IPS-11a (cell line): ENCODE data around the gene GMNC.
"Not testable (repeated sequence)": the region's sequence is repeated elsewhere in the genome, so short reads cannot be mapped to it uniquely, and the experiment has no call there.

Source experiments
- H3K4me3 ChIP-seq: one replicate; pipeline ENCODE4 v1.5.1; 2013; ENCODE audit warnings: low read depth, low read length, control low read depth

Gene GMNC, protein sequence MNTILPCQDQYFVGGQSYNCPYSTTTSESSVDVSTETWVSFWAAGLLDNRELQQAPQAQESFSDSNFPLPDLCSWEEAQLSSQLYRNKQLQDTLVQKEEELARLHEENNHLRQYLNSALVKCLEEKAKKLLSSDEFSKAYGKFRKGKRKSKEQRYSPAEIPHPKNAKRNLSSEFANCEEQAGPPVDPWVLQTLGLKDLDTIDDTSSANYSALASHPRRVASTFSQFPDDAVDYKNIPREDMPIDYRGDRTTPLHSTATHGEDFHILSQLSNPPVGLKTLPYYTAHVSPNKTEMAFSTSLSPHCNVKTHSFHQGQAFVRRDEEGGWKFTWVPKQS

DNA sequence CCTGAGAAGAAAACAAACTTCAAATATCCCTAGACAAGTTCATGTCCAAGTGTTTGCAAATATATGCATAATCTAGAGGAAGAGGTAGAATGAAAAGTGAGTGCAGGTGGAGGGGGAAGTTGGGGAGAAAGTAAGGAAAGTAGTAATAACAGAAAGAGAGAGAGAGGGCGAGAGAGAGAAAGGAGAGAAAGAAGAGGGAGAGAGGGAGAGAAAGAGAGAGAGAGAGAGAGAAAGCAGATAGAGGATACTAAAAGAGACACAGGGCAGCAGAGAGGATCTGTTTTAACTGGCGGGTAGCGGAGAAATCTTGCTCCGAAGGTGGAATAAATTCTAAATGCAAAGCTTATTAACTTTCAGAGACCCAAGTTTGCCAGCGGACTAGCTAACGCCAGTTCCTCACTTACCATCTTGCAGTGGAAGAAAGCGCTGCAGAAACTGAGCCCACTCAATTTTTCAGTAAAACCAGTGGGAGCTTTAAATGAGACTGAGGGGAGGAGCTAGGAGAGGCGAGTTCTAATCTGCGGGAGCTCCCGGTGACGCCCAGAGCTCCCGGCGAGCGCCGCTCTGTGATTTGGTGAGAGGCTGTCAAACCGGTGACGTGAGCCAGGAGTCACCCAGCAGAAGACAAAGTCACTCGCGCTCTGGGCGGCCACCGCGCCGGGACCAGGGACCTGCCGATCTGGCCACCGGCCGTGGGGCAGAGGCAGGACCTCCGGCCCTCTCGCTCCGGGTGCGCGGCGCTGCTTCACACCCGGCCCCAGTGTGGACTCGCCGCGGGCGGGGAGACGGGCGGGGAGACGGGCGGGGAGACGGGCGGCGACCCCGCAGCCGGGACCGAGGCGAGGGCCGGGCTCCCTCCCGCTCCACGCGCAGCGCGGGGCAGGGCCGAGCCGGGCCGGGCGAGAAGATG, at the start of gene GMNC:
GMNC (minus strand) TSS at position 486 of the 910 bp plus-strand sequence; CDS start at position 407, 79 bp downstream.
- peak within 1 kb of the TSS; percentile 70 for H3K4me3 ChIP-seq

DNA sequence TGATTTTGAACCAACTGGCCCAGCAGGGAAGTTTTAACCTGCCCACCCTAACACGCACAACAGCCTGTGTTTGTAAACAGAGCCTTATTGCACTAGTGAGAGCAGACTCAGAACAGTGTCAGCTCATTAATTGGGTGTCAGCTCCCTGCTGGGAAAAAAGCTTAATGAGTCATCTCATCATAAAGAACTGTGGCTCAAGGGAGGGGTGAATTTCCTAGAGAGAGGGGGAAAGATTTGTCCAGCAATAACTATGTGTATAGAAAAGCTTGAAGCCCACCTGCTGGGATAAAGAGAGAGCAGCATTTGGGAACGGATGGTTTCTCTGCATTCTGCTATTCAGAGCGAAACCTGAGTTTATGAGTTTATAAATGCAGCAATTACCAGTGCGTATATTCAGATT, 48.9 kb upstream of the GMNC start:
- H3K4me3 ChIP-seq = no peak overlapping the region

DNA sequence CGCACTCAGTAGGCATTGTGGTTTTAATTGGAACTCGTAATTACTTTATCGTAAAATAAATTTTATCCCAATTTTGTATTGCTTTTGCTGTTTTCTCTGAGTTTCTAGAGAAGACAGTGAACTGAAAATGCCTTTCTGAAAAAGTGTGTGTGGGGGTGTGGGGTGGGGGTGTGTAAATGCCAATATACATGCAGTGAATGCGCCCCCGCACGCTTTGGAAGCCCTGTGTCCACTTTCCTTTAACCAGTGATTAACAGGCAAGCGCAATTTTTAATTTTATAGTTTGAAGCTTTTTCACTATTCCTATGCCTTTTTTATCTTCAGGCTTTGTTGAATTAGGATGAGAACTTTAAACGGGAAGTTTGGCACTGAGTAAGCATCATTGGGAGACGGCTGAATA, 47.4 kb upstream of the GMNC start:
- no peak overlapping the region for H3K4me3 ChIP-seq

DNA sequence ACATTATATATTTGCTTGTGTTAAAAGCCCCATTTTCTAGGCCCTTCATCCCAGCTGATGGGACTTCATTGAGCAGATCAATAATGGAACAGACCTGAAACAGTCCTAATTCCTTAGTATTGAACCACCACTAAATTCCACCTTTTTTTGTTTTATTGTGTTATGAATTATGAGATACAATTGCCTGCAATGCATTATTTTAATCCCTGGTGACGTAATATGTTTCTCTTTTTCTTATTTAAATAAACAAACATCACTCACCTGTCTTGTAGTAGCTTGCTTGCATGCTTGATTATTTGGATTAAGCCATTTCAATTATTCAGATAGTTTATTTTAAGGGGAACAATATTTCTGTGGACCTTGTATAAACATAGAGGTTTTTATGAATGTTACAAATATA, 40.7 kb upstream of the GMNC start:
- H3K4me3 ChIP-seq = no peak overlapping the region

DNA sequence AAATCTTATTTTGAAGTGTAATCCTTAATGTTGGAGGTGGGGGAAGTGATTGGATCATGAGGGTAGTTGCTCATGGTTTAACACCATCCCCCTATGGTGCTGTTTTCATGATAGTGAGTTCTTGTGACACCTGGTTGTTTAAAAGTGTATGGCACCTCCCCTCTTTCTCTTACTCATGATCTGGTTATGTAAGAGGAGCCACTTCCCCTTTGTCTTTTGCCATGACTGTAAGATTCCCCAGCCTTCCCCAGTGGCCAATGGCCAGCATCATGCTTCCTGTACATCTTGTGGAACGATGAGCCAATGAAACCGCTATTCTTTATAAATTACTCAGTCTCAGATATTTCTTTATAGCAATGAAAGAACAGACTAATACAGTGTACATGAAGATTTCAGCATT, 39.8 kb upstream of the GMNC start:
- H3K4me3 ChIP-seq = no peak overlapping the region

DNA sequence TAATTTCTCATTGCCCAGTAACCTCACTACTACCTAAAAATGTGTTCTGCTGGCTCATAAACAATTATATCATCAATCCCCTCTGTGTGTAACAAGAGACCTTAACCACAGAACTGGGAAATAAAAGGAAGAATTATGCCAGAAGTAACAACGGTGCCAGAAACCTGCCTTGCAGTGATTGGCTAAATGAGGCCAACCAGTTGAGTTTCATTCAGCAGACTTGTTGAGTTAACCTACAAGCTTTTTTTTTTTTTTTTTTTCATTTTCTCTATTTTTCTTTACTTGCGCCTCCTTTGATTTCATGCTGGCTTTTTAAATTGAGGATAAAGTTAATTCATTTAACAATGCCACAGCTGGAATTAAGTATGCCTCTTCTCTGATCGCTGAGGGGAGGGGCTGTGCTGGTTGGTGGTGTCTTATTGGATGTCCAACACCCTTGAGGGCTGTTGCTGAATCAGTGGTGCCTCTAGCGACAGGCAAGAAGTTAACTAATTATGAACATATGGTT, 30.0 kb upstream of the GMNC start:
- no peak overlapping the region for H3K4me3 ChIP-seq

DNA sequence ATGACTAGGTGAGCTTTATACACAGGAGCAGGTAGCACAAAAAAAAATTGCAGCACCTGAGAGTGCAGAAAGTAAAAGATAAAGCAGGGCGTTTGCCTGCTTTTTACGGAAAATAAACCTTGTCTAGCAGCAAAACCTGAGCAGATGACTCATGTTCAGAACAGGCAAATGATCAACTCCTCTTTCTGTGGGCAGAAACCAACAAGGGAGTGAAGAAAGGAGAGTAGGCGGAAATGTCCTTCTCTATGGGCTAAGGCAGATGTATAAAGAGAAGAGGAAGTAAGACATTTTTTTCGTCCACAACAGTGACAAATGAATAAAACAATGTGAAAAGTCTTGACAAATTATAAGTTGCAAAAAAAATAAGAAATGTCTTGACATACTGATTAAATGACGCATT, 24.5 kb upstream of the GMNC start:
- H3K4me3 ChIP-seq = no peak overlapping the region

DNA sequence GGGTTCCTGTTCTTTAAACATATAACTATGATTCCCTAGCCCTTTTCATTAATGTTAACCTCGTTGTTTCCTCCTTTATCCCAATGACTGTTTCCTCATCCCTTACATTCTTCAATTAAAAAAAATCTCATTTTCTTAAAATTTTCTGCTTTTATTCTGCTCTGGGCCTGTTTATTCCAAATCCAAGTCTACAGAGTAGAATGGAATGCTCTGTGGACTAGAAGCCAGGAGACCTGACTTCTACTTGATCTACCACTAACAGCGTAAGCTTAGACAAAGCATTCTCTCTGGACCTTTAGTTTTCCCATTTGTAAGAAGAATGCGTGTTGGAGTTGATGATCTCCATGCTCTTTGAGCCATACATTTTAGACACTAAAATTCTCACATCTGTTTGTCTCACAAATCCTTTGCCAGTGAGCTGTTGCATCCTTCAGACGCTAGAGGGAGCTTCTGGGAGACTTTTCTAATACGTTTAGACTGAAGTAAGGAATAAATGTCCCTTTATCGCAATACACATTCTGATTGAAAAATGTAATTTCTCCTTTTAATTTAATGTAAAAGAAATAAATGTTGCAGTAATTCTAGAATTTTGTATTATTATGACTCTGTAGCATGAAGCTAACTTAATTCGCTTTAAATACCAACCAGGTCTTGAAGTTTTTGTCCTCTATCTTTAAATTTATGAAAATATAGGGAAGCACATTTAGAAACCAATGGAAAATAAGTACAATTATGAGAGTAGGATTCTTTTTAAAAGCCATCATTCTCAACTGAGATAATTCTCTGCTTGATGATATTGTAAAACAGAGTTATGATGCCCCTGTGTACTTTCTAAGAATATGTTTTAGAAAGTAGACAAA, 21.7 kb upstream of the GMNC start:
- no peak overlapping the region for H3K4me3 ChIP-seq

DNA sequence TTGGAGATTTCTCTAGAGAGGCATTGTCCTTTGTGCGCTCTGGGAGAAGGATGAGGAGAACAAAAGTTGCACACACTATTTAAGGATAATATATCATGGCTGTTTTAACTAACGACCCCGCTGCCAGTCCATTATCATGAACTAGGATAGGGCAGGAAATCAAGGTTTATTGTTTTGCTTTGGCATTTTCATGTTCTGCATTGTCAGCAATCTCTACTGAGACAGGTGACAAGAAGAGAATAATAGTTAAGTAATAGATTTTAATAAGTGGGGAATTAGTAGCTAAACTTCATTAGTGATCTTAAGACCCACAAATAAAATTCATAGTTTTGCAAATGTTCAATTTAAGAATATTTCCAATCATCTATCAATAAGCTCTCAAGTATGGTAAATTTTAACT, 20.6 kb upstream of the GMNC start:
- no peak overlapping the region for H3K4me3 ChIP-seq

DNA sequence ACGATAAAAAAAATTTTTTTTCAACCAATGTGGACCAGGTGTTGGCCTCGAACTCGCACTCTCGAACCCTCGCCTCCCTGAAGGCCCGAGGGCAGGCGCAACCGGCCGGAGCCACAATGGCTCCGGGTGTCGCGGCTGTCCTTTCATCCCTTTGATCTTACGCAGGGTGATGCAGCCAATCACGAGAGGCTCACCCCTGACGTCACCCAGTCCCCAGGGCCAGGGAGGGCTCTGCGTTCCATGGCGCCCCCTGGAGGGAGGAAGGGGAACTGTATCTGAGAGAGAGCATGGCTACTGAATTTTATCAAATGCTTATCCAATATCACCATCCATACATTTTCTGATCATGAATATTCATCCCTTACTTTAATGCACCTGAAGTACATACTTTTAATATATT, 15.4 kb upstream of the GMNC start:
- no peak overlapping the region for H3K4me3 ChIP-seq

DNA sequence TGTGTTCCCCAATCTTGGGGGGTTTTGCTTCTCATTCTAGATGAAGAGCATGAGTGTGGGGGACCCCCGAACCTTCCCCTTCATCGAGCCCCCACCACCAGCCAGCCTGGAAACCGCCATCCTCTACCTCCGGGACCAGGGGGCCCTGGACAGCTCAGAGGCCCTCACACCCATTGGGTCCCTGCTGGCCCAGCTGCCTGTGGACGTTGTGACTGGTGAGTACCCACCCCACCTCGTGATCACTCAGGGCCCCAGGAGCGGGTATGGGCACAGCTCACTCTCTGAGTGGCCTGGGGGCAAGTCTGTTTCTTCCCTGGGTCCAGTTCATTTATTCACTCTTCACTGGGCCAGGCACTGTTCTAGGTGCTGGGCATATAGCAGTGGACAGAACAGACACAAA, 13.9 kb upstream of the GMNC start:
- not testable (repeated sequence) for H3K4me3 ChIP-seq

DNA sequence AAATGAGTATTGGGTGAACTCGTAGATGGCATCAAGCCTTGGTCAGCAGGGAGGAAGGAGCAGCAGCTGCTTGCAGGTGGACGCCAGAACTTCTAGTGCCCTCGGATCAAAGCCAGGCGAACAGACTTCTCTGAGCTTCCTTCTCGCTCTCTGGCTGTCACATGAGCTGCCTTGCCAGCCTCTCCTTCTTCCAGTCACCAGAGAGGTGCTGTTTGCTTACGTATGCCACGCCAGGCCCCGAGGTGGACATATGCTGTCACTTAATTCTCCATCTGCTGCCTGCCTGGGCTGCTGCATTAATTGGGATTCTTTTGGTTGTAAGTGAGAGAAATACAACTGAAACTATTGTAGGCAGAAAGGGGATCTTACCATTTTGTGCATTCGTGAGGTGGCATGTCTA, 12.6 kb upstream of the GMNC start:
- H3K4me3 ChIP-seq = not testable (repeated sequence)

DNA sequence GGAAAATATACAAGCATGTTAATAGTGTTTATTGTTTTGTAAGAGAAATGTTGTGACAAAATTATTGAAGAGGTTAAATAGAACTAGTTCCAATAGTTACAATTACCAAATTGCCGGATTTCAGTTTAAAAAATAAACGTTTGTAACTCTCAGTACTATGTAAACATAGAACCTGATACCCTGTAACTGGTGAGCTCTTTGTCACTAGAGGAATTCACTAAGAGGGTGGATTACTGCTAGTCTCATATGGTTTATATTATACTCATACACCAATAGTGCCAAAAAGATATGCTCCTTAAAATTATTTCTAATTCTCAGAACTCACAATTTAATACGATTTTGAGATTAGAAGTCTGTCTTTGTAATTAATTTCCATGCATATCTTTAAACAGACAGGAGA, 7.6 kb upstream of the GMNC start:
- H3K4me3 ChIP-seq = no peak overlapping the region

DNA sequence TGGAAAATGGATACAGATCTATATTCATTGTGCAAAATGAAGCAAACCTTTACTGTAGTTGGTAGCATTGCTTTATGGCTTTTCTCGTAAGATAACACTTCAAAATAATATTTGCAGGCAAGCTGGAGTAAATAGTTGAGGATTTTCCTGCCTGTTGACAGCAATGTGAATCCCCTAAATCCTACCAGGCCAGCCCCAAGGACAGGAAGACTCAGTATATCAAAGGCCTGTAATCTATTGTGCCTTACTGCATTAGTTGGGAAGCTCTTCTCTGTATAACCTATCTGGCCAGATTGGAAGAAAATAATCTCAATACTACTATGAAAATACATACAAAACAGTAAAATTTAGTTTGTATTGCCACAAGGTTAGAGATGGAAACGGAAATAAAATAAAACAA, 4.6 kb upstream of the GMNC start:
- no peak overlapping the region for H3K4me3 ChIP-seq

DNA sequence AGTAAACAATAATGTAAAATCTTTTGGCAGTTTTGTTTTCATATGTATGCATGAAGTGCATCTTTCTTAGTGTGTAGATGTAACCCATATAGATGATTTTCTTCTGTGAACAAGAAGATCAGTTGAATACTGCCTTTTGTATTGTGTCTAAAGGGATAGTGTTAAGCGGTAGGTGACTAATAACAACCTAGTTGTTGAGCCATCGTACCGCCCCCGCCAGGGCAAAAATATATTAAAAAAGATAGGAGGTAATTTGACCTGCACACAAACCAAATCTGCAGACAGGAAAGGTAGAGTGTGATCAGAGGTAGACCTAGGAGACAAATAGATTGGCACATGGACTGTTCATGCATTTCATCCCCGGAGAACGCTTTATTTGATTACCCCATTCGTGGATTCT, 3.3 kb upstream of the GMNC start:
- no peak overlapping the region for H3K4me3 ChIP-seq

DNA sequence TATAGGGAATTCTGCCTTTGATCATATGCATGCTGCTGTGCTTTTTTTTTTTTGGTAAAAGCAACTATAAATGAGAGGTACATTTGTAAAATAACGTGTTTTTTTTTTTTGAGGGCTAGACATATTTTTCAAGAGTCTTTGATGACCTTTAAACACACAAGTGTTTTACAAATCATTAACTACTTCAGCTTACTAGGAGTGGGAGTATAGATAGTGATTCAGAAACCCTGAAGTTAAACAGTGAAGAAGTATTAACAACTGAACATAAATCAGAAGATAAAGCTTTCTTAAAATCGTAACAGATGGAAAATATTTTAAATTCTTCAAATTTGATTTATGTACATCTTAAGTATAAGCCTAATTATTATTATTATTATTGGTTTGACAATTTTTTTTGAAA, 2.9 kb upstream of the GMNC start:
- H3K4me3 ChIP-seq = no peak overlapping the region

DNA sequence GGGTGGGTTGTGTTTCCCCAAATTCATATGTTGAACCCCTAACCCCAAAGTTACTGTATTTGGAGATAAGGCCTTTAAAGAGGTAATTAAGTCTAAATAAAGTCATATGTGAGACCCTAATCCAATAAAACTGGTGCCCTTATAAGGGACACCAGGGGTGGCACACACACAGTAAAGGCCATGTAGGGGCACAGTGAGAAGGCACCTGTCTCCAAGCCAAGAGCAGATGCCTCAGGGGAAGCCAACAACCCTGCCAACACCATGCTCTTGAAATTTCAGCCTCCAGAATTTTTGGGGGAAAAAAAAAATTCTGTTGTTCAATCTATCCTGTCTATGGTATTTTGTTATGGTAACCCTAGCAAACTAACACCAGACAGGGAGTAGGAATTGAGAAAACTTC, 1.5 kb upstream of the GMNC start:
- no peak overlapping the region for H3K4me3 ChIP-seq

DNA sequence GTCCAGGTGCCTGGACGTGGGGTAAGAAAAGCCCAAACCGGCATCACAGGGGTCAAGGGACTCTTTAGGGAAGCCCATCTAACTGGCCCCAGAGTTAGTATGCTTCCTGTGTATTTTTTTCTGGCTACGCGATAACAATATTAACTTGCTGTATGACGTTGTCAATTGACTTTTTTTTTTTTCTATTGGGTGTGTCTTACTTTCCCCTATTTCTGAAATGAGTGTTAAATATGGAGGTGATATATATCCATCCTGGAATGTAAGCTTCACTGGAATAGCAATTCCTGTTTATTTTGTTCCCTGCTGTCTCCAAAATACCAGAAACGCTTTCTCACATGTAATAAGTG, 598 bp upstream of the GMNC start:
- H3K4me3 ChIP-seq = peak overlapping the region; percentile 70

DNA sequence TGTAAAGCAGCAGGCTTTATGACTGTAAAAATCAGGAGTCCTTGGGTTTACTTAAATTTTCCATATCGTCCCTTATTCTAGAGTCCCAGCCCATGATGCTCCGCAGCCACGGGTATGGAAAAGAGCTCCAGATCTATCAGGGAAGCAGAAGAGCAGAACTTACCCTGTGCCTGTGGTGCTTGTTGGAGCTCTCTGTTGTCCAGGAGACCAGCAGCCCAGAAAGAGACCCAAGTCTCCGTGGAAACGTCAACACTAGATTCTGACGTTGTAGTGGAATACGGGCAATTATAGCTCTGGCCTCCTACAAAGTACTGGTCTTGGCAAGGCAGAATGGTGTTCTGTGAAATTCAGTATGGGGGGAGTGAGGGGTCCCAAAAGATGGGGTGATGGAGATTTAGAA, 2.0 kb downstream of the GMNC start:
- H3K4me3 ChIP-seq = no peak overlapping the region

DNA sequence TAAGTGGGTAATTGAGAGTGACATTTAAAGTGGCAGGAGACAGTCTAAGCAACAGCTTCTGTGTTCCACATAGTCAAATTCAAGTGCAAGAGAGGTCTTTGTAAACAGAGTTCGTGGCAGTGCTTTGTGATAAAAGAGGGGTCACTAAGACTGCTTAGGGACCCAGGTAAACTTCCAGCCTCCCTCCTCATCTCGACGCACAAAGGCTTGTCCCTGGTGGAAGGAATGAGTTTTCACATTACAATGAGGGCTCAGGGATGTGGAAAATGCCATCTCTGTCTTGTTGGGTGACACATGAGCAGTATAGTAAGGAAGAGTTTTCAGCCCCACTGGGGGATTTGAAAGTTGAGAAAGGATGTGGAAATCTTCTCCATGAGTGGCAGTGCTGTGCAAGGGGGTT, 7.3 kb downstream of the GMNC start:
- no peak overlapping the region for H3K4me3 ChIP-seq

DNA sequence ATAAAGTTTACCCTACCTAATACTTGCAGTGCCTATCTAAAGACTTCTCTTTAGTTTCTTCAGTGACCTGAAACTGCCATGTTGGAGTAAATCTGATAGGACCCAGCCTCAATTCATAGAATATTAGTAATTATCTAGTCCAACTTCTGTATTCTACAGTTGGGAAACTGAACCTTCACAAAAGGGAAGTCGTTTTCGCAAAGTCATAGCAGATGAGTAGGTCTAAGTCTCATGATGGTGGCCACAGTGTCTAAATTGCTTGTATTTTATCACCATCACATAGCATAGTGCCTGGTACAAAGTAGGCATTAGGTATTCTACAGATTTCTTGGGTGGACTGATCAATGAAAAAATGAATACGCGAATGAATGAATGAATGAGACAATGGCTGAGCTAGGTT, 8.4 kb downstream of the GMNC start:
- no peak overlapping the region for H3K4me3 ChIP-seq
